GM21619 (cell line): Measurements from ENCODE around the gene PCDHGB3.
"Not testable (repeated sequence)": the region's sequence is repeated elsewhere in the genome, so short reads cannot be mapped to it uniquely, and the experiment has no call there.

Experiments used
- ATAC-seq: cut with Tn5 transposase; IDR thresholded peaks from one replicate; pipeline ENCODE4 v1.9.1; 2021; ENCODE audit not compliant: unreplicated experiment

PCDHGB3 gene

DNA sequence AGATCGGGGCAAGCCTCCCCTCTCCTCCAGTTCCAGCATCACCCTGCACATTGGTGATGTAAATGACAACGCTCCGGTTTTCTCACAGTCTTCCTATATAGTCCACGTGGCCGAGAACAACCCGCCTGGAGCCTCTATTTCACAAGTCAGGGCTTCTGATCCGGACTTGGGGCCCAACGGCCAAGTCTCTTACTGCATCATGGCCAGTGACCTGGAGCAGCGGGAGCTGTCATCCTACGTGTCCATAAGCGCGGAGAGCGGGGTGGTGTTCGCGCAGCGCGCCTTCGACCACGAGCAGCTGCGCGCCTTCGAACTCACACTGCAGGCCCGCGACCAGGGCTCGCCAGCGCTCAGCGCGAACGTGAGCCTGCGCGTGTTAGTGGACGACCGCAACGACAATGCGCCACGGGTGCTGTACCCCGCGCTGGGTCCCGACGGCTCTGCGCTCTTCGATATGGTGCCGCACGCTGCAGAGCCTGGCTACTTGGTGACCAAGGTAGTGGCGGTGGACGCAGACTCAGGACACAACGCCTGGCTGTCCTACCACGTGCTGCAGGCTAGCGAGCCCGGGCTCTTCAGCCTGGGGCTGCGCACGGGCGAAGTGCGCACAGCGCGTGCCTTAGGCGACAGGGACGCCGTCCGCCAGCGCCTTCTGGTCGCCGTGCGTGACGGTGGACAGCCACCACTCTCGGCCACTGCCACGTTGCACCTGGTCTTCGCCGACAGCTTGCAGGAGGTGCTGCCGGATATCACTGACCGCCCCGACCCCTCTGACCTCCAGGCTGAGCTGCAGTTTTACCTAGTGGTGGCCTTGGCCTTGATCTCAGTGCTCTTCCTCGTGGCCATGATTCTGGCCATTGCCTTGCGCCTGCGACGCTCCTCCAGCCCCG lies 19.4 kb downstream of the PCDHGB3 start:
- ATAC-seq = no peak

DNA sequence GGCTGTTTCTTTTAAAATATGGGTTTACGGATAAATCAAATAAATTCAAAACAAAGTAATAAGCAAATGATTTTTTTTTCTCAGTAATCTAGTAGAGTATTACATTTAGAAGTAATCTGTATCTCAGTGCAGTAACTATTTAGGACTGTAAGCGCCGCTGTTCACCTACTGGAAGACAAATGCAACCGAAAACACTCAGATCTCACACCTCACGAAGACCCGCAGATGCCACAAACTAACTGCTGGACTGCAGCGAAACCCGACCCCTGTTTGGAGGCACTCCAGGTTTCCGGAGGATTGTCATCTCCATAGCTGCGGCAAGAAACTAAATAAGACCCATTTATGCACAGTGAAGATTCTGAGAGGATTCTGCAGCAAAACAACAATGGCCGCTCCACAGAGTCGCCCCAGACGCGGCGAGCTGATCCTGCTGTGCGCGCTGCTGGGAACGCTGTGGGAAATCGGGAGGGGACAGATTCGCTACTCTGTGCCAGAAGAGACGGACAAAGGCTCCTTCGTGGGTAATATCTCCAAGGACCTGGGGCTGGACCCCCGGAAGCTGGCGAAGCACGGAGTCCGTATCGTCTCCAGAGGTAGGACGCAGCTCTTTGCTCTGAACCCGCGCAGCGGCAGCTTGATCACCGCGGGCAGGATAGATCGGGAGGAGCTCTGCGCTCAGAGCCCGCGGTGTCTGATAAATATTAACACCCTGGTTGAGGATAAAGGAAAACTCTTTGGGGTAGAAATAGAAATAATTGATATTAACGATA lies 22.6 kb downstream of the PCDHGB3 start, which contains the start of gene PCDHGA8:
Gene PCDHGA8, plus strand, starts transcription at position 205 of the 770 bp plus-strand sequence. Its CDS starts 181 bp downstream, at position 386.
- ATAC-seq = no peak

DNA sequence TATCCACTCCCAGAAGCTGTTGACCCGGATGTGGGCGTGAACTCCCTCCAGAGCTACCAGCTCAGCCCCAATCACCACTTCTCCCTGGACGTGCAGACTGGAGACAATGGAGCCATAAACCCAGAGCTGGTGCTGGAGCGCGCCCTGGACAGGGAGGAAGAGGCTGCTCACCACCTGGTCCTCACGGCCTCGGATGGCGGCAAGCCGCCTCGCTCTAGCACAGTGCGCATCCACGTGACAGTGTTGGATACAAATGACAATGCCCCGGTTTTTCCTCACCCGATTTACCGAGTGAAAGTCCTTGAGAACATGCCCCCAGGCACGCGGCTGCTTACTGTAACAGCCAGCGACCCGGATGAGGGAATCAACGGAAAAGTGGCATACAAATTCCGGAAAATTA lies 23.2 kb downstream of the PCDHGB3 start:
- no peak for ATAC-seq

- not testable (repeated sequence) for ATAC-seq
Measured at GRCh38 chr5:141394401-141395187, 24.6 kb downstream of the PCDHGB3 start.

DNA sequence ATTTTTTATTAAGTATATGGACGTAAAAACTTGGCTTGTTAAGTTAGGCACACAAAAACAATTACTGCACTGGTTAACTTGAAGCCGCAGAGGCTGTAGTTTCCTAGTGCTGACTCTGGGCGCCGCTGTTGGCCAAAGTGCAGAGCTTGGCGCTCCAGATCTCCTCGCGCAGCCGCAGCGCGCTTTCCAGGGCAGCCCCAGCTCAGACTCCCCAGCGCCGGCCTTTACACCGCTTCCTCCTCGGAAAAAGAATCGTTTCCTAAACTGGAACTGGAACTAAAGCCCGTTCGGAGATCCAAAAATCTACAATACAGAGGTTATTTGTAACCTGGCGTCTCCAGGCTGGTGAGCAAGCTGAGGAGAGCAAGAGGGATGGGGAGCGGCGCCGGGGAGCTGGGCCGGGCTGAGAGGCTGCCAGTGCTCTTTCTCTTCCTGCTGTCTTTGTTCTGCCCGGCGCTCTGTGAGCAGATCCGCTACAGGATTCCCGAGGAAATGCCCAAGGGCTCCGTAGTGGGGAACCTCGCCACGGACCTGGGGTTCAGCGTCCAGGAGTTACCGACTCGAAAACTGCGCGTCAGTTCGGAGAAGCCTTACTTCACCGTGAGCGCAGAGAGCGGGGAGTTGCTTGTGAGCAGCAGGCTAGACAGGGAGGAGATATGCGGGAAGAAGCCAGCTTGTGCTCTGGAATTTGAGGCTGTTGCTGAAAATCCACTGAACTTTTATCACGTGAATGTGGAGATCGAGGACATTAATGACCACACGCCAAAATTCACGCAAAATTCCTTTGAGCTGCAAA lies 27.9 kb downstream of the PCDHGB3 start, which contains the start of gene PCDHGB5:
Gene PCDHGB5, plus strand, starts transcription at position 192 of the 796 bp plus-strand sequence. Its CDS starts 181 bp downstream, at position 373.
- ATAC-seq = peak; percentile 99

DNA sequence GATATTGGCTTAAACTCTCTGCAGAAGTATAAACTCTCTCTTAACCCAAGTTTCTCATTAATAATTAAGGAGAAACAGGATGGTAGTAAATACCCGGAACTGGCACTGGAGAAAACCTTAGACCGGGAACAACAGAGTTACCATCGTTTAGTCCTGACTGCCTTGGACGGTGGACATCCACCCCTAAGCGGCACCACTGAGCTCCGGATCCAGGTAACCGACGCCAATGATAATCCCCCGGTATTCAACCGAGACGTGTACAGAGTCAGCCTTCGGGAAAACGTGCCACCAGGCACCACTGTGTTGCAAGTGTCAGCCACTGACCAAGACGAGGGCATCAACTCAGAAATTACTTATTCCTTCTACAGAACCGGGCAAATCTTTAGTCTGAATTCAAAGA lies 28.6 kb downstream of the PCDHGB3 start:
- ATAC-seq = no peak

- no peak for ATAC-seq
Measured at GRCh38 chr5:141399555-141400258, 29.7 kb downstream of the PCDHGB3 start.

DNA sequence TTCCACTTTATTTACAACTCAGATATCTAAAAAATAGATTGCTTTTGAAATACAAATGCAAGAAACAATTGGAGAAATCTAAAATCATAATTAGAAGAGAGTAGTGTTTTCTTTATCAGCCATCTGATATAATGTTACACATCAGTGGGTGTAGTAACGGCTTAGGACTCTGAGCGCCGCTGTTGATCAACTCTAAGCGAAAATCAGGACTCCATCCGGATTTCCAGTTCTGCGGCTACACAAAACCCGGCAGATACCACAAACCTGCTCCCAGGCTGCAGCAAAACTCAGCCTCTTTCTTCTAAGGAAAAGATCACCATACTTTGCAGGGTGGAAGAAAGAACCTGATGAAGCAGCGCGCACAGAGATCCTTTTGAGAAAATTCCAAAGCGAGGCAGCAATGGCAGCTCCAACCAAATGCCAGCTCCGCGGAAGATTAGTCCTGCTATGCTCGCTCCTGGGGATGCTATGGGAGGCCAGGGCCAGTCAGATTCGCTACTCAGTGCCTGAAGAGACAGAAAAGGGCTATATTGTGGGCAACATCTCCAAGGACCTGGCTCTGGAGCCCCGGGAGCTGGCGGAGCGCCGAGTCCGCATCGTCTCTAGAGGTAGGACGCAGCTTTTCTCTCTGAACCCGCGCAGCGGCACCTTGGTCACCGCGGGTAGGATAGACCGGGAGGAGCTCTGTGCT lies 32.7 kb downstream of the PCDHGB3 start, which contains the start of gene PCDHGA9:
Gene PCDHGA9, plus strand, starts transcription at position 226 of the 691 bp plus-strand sequence. Its CDS starts 175 bp downstream, at position 401.
- no peak for ATAC-seq

- ATAC-seq = no peak
Measured at GRCh38 chr5:141403387-141403786, 33.3 kb downstream of the PCDHGB3 start.

GRCh38 chr5:141407790-141408505 lies 37.9 kb downstream of the PCDHGB3 start, which contains the start of gene PCDHGB6:
PCDHGB6 (plus strand) TSS chr5:141408021; CDS start chr5:141408203, 182 bp downstream.
- ATAC-seq = peak; percentile 78

GRCh38 chr5:141409598-141410306 lies 39.7 kb downstream of the PCDHGB3 start:
- ATAC-seq = no peak

- ATAC-seq = no peak
Measured at GRCh38 chr5:141411575-141411974, 41.5 kb downstream of the PCDHGB3 start.

DNA sequence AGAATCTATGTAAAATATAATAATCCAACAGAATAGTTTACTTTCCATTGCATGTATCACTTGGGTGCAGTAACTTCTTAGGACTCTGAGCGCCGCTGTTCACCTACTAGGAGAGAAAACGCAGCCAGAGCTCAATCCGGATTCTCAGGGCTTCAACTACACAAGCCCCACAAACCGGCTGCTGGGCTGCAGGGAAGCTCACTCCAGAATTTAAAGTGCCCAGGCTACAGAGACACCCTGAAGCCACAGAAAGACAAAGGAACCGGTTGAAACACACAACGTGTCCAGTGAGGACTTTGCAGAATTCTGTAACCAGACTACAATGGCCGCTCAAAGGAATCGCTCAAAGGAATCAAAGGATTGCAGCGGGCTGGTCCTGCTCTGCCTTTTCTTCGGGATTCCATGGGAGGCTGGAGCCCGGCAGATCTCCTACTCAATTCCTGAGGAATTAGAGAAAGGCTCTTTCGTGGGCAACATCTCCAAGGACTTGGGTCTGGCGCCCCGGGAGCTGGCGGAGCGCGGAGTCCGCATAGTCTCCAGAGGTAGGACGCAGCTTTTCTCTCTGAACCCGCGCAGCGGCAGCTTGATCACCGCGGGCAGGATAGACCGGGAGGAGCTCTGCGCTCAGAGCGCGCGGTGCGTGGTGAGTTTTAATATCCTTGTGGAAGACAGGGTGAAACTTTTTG lies 43.0 kb downstream of the PCDHGB3 start, which contains the start of gene PCDHGA10:
Gene PCDHGA10, plus strand, starts transcription at position 134 of the 686 bp plus-strand sequence. Its CDS starts 189 bp downstream, at position 323.
- ATAC-seq = peak; percentile 68

DNA sequence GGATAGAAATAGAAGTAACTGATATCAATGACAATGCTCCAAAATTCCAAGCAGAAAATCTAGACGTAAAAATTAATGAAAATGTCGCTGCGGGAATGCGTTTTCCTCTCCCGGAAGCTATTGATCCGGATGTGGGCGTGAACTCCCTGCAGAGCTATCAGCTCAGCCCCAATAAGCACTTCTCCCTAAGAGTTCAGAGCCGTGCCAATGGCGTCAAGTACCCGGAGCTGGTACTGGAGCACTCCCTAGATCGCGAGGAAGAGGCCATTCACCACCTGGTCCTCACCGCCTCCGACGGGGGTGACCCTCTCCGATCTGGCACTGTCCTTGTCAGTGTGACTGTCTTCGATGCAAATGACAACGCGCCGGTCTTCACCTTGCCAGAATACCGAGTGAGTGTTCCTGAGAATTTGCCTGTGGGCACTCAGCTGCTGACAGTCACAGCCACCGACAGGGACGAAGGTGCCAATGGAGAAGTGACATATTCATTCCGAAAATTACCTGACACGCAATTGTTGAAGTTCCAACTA lies 43.6 kb downstream of the PCDHGB3 start:
- ATAC-seq = no peak

DNA sequence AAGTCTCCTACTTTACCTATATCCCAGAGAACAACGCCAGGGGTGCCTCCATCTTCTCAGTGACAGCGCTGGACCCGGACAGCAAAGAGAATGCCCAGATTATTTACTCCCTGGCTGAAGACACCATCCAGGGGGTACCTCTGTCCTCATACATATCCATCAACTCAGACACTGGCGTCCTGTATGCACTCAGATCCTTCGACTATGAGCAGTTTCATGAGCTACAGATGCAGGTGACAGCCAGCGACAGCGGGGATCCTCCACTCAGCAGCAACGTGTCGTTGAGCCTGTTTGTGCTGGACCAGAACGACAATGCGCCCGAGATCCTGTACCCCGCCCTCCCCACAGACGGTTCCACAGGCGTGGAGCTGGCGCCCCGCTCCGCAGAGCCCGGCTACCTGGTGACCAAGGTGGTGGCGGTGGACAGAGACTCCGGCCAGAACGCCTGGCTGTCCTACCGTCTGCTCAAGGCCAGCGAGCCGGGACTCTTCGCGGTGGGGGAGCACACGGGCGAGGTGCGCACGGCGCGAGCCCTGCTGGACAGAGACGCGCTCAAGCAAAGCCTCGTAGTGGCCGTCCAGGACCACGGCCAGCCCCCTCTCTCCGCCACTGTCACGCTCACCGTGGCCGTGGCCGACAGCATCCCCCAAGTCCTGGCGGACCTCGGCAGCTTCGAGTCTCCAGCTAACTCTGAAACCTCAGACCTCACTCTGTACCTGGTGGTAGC lies 44.7 kb downstream of the PCDHGB3 start:
- not testable (repeated sequence) for ATAC-seq

- ATAC-seq = not testable (repeated sequence)
Measured at GRCh38 chr5:141415275-141415618, 45.2 kb downstream of the PCDHGB3 start.
